Measurements from ENCODE around the gene DPEP3.

Gene DPEP3

DNA sequence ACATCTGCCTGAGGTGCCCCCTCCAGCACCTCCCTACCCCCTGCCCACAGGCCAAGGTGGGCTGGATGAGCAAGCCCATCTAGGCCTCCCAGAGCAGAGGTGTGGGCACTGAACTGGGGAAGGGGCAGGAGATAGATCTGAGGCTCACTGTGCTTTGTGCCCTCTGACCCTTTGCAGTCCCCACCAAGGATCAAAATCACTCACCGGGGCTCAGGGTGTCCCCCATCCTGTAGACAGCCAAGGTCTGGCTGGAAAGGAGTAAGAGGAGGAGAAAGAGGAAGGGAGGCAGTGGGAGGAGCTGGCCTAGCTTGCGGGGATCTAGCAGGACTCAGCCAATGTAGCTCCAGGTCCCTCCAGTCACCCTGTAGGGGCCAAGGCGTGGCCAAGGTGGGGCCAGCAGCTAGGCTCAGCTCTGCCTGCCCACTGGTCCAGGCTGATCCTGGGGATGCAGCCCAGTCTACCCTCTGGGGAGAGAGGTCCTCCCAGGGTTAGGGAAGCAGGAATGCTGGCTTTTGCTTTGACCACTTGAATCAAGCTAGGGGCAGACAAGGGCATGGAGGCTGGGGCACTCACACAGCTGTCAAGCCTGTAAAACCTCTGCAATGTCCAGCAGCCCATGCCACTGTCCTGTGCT is 13.6 kb downstream of the DPEP3 start:
- DNase-seq (ENCODE audit: low read depth): no peak

DNA sequence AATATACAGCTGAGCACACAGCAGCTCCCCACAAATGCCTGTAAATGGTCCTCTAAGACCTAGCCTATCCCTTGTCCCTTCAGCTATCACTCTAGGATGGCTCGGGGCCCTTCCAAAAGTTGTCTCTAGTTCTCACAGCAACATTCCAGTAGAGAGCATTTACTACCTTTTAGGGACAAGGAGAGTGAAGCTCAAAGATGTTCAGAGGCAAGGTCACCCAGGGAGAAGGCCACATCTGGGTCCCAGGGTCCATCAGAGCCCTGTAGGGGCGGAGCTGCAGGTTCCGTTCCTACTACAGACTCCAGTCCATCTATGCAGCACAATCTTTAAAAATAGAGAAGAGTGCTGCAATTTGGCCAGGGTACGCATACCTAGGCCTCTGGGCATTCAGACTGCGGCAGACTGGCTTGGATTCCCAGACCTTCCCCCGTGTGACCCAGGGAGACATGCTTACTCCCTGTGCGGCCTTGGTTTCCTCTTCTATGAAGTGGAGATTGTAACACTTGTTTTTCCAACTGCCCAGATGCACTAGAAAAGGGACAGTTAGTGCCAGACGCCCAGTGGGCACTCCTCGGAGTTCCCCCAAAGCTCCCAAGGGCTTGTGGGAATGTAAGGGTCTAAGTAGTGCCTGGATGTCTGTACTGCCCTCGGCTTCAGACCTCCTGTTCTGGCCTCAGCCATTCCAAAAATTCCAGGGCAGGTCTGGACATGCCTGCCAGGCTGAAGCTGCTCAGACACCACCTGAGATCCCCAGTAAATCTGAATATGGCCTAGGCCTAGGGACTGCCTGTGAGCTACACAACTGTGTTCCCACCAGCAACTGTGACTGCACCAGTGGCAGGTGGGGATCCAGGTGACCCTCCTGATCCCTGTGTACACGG is 14.4 kb downstream of the DPEP3 start:
- DNase-seq (ENCODE audit: low read depth): no peak

DNA sequence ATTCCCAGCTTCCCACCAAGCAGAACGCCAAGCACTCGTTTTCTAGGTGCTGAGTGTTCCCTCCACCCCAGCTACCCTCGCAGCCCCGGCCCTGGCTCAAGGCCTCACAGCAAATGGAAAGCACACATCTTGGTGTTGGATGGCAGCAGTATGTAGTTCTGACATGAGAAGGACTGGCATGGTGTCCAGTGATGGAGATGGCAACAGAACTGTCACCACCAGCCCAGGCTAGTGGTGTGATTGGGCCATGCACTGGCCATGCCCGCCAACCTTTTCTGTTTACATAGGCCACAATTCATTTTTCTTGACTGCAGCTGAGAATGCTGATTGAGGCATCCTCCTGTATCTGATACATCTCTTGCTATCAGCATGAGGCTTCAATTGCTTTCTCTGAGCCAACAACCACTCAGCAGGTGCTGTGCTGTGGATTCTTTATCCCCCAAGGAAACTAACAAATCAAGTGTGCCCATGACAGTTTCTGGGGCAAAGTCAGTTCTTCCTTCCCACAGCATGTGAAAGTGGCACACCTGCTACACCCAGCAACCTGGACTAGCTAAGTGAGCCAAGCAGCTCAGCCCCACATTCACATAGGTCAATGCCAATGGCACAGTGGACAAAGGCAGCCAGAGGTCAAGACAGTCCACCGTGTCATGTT is 15.7 kb downstream of the DPEP3 start:
- DNase-seq (ENCODE audit: low read depth): no peak

DNA sequence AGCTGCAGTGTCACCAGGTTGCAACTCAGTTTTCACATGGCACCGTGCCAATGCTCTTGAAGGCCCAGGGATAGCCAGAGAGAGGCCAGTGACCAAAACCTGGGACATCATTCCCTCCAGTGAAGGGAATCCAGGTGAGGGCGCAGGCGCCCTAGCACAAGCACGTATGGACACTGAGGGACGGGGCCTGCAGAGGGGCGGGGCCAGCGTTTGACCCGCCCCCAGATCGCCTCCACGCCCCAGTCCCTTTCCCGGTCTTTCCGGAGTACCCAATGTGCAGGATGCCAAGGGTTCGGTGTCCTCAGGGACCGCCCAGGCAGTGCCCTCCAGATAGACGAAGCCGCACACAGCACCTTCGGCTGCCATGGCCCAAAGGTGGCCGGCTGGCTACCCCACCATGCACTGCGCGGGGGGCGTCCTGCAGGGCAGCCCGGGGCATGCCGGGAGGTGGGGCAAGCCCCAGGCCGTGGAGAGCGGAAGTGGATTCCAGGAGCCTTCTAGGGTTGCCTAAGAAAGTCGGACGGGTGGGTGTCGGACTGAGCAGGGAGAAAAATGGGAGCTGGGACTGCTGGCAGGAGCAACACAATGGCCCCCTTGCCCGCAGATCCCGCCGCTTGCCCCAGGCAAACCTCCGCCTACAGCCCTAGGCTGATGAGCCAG is 16.5 kb downstream of the DPEP3 start:
- DNase-seq (ENCODE audit: low read depth): no peak

DNA sequence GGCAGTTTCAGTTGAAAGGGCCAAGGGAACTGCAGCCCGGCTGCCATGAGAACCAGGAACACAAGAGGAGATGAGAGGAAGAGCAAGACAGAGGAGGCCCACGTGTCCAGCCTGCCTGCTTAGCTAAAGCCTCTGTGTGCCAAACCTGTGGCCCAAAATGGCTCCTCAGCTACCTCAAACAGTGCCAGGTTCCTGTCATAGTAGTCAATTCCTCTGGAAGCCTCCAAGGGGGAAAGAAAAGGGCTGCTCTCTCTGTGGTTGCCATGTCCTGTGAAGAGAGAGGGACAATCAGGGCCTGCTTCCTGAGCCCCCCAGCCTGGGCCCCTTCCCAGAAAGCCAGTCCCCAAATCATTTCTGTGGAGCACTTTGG is 17.0 kb downstream of the DPEP3 start:
- no peak for DNase-seq (ENCODE audit: low read depth)

DNA sequence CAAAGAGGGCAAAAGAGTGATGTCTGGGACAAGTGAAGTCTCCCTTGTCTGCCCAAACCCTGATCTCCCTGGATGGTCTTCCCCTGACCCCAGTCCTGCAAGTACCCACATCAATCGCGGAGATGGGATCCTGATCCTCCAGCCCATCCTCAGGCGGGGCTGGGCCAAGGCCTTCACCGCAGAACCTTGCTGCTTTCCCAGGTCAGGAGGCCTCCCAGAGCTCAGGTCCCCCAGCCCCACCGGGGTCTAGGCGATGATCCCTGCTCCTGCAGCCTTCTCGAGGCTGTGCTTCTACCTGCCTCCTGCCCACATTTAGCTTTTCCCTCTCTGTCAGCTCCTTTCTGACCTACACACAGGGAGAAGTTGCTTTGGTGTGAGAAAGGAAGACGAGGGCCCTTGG is 18.2 kb downstream of the DPEP3 start:
- no peak for DNase-seq (ENCODE audit: low read depth)

DNA sequence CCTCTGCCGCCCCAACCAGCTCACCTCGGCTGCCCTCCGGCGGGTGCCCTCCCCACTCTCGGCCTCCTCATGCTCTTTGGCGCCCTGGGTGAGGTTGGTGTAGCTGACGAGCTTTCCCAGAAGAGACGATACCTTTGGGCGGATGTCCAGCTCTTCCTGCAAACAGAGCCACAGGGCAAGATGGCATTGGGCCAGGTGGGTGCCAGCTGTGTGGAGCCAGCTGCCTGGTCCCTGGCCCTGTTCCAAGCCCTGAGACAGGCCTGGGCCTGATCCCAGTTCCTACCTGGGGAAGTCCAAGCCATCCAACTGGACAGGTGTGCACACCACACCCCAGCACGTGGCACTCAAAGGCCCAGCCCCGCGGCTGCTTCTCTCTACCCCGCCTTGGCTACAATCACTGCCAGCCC is 18.7 kb downstream of the DPEP3 start:
- DNase-seq (ENCODE audit: low read depth): no peak

DNA sequence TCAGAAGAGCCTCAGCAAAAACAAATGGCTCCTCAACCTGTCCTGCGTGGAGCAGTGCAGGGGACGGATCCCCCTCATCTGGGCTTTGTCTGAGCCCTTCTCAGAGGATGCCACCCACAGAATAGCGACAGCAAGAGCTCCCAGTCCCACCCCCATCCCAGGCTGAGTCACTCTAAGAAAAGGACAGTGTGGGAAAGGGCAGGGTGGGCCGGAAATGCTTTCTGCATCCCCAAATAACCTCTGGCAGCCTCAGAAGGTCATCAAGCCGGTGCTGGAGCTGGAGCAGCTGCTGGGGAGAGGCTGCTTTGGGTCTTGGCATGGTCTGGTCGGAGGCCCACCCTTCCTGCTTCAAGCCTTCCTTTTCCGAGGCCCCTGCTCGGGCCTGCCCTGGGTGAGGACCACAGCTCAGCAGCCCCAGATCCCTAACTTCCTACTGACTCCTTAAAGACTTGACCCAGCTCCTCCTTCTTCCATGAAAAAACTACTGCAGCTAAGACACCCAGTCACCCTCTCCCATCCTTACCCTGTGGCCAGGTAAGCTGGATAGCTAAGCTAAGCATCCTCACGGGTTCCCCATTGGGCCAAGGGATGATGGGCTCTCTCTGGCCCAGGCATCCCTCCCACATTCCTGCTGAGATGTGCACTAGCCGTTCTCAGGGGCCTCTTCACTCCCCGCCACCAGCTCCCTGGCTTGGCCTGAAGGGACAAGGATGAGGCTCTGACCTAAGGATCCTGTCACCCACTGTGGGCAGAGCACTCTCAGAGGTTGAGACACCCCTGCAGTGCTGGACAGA is 20.6 kb downstream of the DPEP3 start:
- no peak for DNase-seq (ENCODE audit: low read depth)

DNA sequence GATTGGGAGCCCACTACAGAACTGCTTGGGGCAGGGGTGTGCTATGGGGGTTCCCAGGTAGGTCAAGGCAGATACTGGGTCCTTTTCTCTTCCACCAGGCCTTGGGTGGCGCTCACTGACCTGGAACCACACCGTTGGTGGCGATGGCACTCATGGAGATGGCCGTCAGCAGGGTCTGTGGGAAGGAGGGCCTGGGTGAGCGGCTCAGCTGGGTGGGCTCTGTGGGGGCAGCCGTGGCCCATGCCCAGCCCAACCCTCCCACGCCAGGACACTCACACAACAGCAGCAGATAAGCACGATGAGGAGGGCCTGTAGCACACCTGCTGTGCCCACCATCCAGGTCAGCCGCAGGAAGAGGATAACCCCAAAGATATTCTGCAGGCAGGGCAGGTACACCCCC is 22.7 kb downstream of the DPEP3 start:
- DNase-seq (ENCODE audit: low read depth): no peak

DNA sequence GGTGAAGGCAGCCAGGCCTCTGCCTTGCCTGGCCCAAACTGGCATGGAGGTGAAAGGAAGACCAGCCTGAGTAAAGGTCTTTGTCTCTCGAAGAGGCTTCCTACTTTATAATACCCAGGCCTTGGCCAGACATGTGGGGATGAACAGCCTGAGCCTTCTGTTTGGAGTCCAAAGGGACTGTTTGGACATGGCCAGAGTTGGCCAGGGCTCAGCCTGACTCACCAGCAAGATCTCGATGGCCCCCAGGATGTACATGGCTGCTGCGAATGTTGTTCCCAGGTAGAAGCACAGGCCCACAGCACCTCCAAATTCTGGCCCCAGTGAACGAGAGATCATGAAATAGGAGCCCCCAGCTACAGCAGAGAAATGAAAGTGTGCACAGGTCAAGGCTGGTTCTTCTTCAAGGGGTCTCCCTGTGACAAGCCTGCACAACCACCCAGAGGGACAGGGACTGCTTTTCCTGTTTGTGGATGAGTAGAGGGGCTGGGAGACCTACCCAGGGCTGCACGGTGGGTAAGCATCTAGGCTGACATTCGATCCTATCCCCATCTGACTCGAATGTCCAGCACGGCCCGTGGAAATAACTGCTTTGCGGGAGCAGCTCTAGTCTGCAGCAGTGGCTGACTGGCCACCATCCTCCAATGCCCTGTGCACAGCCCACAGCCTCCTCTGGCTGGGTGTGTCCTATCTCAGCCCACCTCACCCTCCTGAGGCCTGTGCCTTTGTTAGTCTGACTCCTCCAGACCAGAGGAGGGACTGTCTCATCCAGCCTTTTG is 25.7 kb downstream of the DPEP3 start:
- DNase-seq (ENCODE audit: low read depth): no peak

DNA sequence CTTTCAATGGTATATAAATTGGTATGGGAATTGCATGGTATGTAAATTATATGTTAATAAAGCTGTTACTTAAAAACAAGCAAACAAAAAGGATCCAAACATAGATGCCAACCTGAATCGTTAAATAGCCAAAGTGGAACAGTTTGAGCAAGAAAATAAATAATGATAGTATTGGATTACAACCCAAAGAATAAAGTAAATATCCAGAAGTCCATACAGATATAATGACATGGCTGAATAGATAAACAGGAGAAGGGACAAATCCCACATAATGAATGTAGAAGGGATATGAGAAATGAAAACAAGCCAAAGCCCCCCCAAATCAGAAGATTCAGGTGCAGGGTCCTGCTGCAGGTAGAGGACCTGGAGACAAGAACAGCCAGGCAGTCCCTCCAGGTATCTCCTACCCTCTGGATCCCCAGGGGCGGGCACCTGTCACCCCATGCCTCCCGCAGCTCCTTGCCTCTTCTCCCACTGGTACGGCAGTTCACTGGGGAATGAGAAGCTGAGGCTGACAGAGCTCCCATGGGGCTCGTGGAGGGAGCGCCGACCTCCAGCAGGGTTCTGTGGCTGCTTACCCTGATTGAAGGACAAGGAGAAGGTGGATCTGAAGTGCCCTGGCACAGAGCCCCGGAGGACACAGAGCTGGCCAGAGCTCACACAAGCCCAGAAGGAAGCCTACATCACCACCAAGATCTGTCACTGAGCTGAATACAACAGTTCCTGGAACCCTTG is 26.5 kb downstream of the DPEP3 start:
- DNase-seq (ENCODE audit: low read depth): no peak

DNA sequence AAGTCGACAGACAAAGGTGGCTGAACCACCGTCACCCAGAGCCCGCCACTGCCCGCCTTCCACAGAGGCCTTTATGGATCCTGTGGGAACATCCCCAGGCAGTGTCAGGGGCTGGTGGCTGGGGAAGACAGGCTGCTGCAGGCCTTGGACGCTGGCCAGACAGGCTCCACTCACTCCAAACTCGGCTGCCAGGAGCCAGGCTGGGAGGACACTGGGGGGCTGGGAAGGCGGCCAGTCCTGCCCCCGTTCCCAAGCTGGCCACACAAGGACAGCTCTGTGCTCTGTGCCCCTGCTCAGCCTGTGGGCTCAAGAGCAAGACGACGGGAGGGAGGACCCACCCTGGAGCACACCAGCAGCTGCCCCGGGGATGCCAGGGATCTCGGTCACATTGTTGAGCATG is 28.8 kb downstream of the DPEP3 start:
- DNase-seq (ENCODE audit: low read depth): no peak

DNA sequence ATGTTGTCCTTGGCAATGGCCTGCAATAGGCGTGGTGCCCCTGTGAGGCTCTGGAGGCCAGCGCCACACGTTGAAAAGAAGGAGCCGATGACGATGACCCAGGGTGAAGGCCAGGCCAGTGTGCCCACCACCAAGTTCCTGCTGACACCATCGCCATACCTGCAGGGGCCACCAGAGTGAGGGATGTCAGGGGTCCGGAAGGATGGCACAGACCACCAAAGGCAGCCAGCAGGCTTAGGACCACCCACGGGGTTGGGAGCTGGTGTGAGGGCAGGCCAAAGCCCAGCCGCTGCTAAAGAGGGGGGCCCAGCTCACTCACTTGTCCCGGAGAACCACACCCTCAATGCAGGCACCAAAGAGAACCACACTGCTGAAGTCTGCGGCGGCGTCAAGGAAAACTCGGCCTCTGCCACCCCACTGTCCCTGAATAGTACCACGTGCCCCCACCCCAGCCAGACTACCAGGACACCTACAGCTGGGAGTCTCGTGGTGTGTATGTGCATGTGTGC is 29.9 kb downstream of the DPEP3 start:
- no peak for DNase-seq (ENCODE audit: low read depth)

DNA sequence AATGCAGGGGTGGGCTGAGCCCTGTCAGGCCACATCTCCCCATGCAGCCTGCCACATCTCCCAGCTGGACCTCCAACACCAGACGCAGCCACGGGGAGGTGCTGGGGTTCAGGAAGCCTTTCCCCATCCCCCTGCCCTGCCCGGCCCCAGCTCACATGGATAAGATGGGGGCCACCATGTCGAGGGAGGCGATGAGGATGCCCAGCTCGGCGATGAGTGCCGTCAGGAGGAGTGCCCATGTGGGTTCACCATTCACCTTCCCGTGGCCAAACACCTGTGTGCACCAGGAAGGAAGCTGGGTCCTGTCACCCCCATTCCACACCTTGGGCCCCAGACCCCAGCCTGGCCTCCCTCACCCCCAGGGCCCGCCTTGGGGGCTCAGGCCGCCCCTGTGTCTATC is 30.7 kb downstream of the DPEP3 start:
- DNase-seq (ENCODE audit: low read depth): no peak

DNA sequence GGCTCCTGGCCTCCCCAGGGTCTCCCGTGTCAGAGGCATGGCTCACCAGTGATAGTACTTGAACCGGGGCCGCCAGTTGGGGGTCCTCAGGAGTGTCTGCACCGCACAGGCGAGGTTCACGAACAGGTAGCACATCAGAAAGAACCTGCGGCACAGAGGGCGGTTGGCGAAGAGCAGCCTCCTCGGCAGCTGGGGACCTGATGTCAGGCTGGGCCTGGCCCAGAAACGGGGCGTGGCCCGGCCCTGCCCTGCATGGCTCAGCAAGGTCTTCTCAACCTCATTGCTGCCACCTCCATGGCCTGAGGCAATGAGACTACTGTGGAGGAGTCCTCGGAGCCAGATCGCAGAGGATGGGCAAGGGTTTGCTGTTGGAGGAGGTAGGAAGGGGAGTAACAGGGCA is 32.3 kb downstream of the DPEP3 start:
- DNase-seq (ENCODE audit: low read depth): no peak

DNA sequence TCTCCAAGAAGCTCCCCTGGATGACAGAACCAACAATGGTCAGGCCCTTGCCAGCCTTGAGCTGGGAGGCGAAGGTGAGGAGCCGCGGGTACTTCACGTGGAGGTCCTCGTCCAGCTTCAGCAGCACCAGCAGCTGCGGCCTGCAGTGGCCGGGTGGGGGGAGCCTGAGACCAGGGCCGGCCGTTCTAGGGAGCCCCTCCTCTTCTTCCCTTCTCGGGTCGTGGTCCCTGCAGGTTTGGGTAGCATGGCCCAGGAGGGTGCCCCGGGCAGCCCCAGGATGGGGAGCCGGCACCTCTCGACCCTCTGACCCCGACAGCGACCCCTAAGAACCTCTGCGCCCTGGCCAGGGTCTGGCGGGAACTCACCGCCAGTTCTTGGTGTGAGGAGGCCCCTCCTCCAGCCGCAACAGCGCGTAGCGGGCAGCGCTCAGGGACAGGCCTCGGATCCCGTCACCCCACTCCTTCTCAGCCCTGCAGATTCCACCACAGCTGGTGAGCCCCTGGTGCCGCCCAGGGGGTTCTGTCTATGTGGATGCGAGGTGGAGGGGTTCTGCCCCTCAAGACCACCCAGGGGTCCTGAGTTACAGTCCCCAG is 33.2 kb downstream of the DPEP3 start:
- DNase-seq (ENCODE audit: low read depth): no peak

DNA sequence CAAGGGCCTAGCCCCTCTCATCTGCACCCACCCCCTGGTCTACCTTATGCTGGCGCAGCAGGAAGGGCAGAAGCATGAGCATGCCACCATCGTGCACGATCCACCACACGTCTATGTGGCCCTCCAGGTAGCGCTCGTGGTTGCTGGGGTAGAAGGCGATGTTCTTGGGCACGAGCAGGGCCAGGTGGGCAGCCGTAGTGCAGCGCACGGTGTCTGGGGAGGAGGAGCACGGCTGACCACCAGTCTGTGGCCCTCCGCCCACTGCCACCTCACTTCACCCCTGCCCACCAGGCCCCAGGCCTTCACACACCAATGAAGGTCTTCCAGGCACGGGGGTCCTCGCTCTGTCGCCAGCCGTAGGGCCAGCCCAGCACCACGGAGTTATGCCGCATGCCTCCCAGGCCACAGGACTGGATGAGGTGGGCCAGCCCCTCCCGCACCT is 34.1 kb downstream of the DPEP3 start:
- DNase-seq (ENCODE audit: low read depth): no peak

DNA sequence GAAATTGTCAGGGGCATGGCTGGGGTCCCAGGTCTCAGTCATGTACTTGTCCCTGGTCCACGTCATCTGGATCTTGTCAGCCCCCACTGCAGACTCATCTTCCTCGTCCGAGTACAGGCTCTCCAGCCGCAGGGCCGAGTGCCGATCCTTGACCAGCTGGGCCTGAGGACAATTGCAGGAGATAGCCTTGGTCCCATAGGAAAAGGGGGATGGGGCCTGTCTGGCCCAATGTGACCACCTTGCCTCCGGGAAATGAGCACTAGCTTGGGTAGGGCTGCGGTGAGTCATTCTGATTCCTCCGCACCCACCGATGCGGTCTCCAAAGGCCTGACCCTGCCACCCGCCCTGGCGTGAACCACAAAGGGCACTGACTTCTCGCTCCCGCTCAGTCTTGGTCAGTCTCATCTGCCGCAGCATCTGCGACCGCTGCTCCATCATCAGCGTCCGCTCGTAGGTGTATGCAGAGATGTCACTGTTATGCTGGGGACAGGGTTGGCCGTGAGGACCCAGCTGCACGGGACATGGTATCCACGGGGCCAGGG is 34.8 kb downstream of the DPEP3 start:
- no peak for DNase-seq (ENCODE audit: low read depth)

DNA sequence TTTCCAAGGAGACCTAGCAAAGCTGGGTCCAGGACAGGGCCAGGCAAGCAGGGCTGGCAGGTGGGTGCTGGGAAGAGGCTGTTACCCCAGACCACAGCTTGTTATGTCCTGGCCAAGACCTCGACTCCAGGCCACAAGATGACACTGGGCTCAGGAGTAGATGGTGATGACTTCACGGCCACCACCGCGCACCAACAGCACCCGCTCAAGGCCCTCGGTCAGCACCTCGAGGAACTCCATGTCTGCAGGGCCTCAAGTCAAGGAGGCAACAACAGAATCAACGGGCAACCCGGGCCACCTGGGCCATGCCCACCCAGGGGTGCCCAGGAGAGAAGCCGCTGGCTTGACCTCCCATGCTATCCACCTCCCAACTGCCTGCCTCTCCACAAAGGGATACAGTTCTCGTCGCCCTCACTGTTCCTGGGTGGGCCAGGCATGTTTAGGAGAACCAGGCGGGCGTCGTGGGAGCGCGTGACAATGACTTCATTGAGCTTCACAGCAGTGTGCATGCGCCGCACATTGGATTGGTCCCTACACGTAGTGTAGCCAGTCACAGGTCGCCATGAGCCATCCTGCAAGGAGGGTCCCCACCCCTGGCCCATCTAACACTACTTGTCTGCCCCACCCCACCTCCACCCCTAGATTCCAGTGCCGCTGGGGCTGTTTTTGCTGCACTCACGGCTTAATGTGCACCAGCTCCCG is 35.5 kb downstream of the DPEP3 start:
- no peak for DNase-seq (ENCODE audit: low read depth)

Measured in stimulated activated CD8-positive, alpha-beta memory T cell treated with anti-CD3 and anti-CD28 coated beads, Interleukin-15, amount 100 ng/mL, for 1 hour (primary cell).